Measurements from ENCODE around the gene CCDC179.
A peak's percentile ranks its signal among the peaks of the same experiment; 100 is the strongest.

Gene CCDC179

GRCh38 chr11:22829231-22830081 is 30.8 kb downstream of the CCDC179 start, which contains the start of gene SVIP:
SVIP (minus strand) TSS chr11:22829801; CDS start chr11:22829748, 53 bp downstream.
- peak within 1 kb of the TSS; percentile 76 for H3K27ac ChIP-seq
- peak; percentile 82 for TF ChIP-seq CTCF (IDR thresholded peaks at IDR 0.05; ENCODE audit: low read depth, low read length)
- H3K36me3 ChIP-seq, result peaks cover 9% of the 10 kb centered on the region
- peak within 1 kb of the TSS; percentile 81 for H3K4me3 ChIP-seq (ENCODE audit: low read depth, low read length)
- H3K27me3 ChIP-seq (ENCODE audit: insufficient read depth, low read depth, severe bottlenecking), result no peaks in the 10 kb centered on the region
- DNase-seq, result peak; percentile 97
- H3K9me3 ChIP-seq (ENCODE audit: severe bottlenecking), result no peaks in the 10 kb centered on the region

- DNase-seq, result no peak
- Histone ChIP-seq H3K36me3 (peaks cover 9% of the 10 kb centered on the region), H3K27me3 (ENCODE audit: insufficient read depth, low read depth, severe bottlenecking) (no peaks in the 10 kb centered on the region), H3K9me3 (ENCODE audit: severe bottlenecking) (no peaks in the 10 kb centered on the region), H3K4me3 (ENCODE audit: low read depth, low read length) (peak overlapping the region; percentile 81), H3K27ac (no peak overlapping the region)
- TF ChIP-seq CTCF (IDR thresholded peaks at IDR 0.05; ENCODE audit: low read depth, low read length), result no peak
These were observed 31.9 kb downstream of the CCDC179 start for GRCh38 chr11:22828373-22828772.

- no peaks in the 10 kb centered on the region for H3K9me3 ChIP-seq (ENCODE audit: severe bottlenecking)
- H3K27ac ChIP-seq, result no peak overlapping the region
- TF ChIP-seq CTCF (IDR thresholded peaks at IDR 0.05; ENCODE audit: low read depth, low read length), result no peak
- DNase-seq, result no peak
- H3K27me3 ChIP-seq (ENCODE audit: insufficient read depth, low read depth, severe bottlenecking), result no peaks in the 10 kb centered on the region
- H3K36me3 ChIP-seq, result peaks cover 21% of the 10 kb centered on the region
- no peak overlapping the region for H3K4me3 ChIP-seq (ENCODE audit: low read depth, low read length)
These were observed 38.1 kb downstream of the CCDC179 start for GRCh38 chr11:22822203-22822602.

- Histone ChIP-seq H3K27ac (no peak overlapping the region), H3K27me3 (ENCODE audit: insufficient read depth, low read depth, severe bottlenecking) (no peaks in the 10 kb centered on the region), H3K4me3 (ENCODE audit: low read depth, low read length) (no peak overlapping the region), H3K36me3 (no peaks in the 10 kb centered on the region), H3K9me3 (ENCODE audit: severe bottlenecking) (no peaks in the 10 kb centered on the region)
- TF ChIP-seq CTCF (IDR thresholded peaks at IDR 0.05; ENCODE audit: low read depth, low read length), result no peak
- DNase-seq, result no peak
These were observed 50.4 kb downstream of the CCDC179 start for GRCh38 chr11:22809893-22810292.

GRCh38 chr11:22808571-22809197 is 51.6 kb downstream of the CCDC179 start:
- DNase-seq, result no peak
- Histone ChIP-seq H3K9me3 (ENCODE audit: severe bottlenecking) (no peaks in the 10 kb centered on the region), H3K4me3 (ENCODE audit: low read depth, low read length) (no peak overlapping the region), H3K27me3 (ENCODE audit: insufficient read depth, low read depth, severe bottlenecking) (no peaks in the 10 kb centered on the region), H3K36me3 (no peaks in the 10 kb centered on the region), H3K27ac (no peak overlapping the region)
- TF ChIP-seq CTCF (IDR thresholded peaks at IDR 0.05; ENCODE audit: low read depth, low read length), result no peak
